A549 (cell line): ENCODE data around the gene VPS37D.

Experiments
- CTCF ChIP-seq: fragments of >200 bp; sonication (Bioruptor Twin); formaldehyde crosslinking; IDR thresholded peaks from 3 replicates; pipeline ENCODE4 v1.5.1; 2016
- EP300 ChIP-seq, 2 experiments: fragments of >200 bp; sonication (Bioruptor Twin); formaldehyde crosslinking; IDR thresholded peaks; 2 replicates in 1 of 2; 3 replicates in 1 of 2; pipeline ENCODE4 v1.6.1; 2016 to 2017

GRCh38 chr7:73633844-73634243 lies 33.8 kb upstream of the VPS37D start:
- TF ChIP-seq EP300 (IDR thresholded peaks at IDR 0.05): no peak
- TF ChIP-seq CTCF: no peak
